ENCODE data around the gene MKRN2.

MKRN2 gene

DNA sequence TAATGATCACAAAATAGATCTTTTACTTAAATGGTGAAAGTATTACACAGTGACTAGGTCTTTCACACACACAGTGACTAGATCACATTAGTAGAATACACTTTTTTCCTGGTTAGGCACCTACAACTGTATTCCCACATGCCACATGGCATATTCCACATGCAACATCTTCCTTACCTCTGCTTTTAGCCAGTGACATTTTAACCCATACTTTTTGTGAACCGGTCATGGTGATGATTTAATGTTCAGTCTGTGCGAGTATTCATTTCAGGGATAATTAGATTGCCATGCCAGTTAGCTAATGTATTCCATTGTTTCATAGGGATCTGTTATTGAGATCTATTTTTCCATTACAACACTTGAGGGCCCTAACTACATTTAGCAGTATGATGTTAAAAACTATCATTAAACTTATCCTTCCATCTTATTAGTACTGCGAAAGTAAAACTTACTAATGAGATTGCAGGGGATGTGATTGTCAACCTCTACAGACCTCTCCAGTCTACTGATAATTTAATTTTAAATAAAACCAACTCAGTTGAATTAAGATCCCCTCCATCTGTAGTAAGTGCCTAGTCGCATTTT, 44.3 kb upstream of the MKRN2 start:
- H3K4me2 ChIP-seq (ENCODE audit: low read length), result no peak overlapping the region
- H2BK5ac ChIP-seq (ENCODE audit: low read depth, low read length, poor library complexity), result no peak overlapping the region
- H3K4ac ChIP-seq (ENCODE audit: low read depth, low read length), result no peak overlapping the region
- no peaks in the 10 kb centered on the region for H3K27me3 ChIP-seq (ENCODE audit: insufficient read depth, low read length)
- no peak overlapping the region for H4K12ac ChIP-seq (ENCODE audit: low read depth, low read length)
- H2AK5ac ChIP-seq (ENCODE audit: low read length), result no peak overlapping the region
- H2BK120ac ChIP-seq (ENCODE audit: insufficient read depth, low read length, poor library complexity), result no peak overlapping the region
- H3K9me3 ChIP-seq (ENCODE audit: insufficient read depth, low read depth, low read length), result peaks cover 2% of the 10 kb centered on the region
- H4K91ac ChIP-seq (ENCODE audit: low read depth, low read length), result no peak overlapping the region
- no peak for DNase-seq
- H3K4me1 ChIP-seq (ENCODE audit: control insufficient read depth in 1 of 2, insufficient read depth in 2 of 2, low read length in 2 of 2), result peaks cover 7% of the 10 kb centered on the region in 2 experiments
- H3K27ac ChIP-seq (ENCODE audit: low read depth, low read length), result no peak overlapping the region
- WGBS (ENCODE audit: extremely low coverage, insufficient coverage, insufficient read length), result no CpG with 5 or more reads among the region's 4 CpGs
- no peak overlapping the region for H3K18ac ChIP-seq (ENCODE audit: low read length)
- no peak overlapping the region for H3K23ac ChIP-seq (ENCODE audit: low read length)
- no peak overlapping the region for H3K14ac ChIP-seq (ENCODE audit: low read length)
- no peak overlapping the region for H3K9ac ChIP-seq (ENCODE audit: low read length)
- H3K79me2 ChIP-seq (ENCODE audit: control insufficient read depth, insufficient read depth, low read length, poor library complexity), result no peaks in the 10 kb centered on the region
- peaks cover 1 to 4% of the 10 kb centered on the region in 2 experiments for H3K36me3 ChIP-seq (ENCODE audit: control insufficient read depth in 1 of 2, insufficient read depth in 2 of 2, low read length in 2 of 2)
- no peak overlapping the region for H2BK12ac ChIP-seq (ENCODE audit: low read length)
- H3K79me1 ChIP-seq (ENCODE audit: low read length), result peaks cover 2% of the 10 kb centered on the region
- H4K8ac ChIP-seq (ENCODE audit: low read depth, low read length), result no peak overlapping the region
- no peak overlapping the region for H3K4me3 ChIP-seq (ENCODE audit: low read depth, low read length)
- no peak overlapping the region for H2AFZ ChIP-seq (ENCODE audit: insufficient read depth, low read length, poor library complexity)

DNA sequence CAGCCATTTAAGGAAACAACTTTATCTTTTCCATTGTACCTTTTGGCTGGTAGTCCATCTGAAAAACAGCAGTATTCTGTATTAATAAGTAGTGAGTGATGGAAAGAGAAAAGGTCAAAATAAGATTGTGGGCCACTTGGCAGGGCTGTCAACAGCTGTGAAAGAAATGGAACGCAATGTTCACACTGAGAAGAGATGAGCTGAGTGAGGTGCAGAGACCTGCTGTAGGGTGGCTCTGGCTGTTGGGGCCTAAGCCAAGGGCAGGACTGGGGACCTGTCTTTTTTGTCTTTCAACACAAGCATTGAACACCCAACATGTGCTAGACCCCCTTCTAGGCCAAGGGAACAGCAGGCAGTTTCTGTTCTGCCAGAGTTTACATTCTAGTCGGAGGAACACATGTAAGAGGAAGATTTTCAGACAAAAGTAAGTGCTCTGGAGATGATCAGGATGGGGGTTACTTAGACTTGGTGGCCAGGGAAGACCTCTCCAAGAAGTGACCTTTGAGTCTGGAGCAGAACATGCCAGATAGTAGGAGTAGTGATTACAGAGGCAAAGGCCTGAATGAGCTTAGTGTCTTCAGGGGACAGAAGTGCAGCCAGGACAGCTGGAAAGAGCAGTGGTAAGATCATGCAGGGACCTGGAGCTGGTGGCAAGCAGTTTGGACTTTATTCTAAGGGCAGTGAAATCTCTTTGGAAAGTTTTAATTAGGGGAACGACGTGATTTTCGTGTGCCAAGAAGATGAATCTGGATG, 43.0 kb upstream of the MKRN2 start:
- no CpG with 5 or more reads among the region's 5 CpGs for WGBS (ENCODE audit: extremely low coverage, insufficient coverage, insufficient read length)
- no peak overlapping the region for H3K4me2 ChIP-seq (ENCODE audit: low read length)
- no peak overlapping the region for H3K4ac ChIP-seq (ENCODE audit: low read depth, low read length)
- H3K27ac ChIP-seq (ENCODE audit: low read depth, low read length), result no peak overlapping the region
- H4K91ac ChIP-seq (ENCODE audit: low read depth, low read length), result no peak overlapping the region
- no peak overlapping the region for H2BK5ac ChIP-seq (ENCODE audit: low read depth, low read length, poor library complexity)
- H3K4me3 ChIP-seq (ENCODE audit: low read depth, low read length), result no peak overlapping the region
- no peak overlapping the region for H2AFZ ChIP-seq (ENCODE audit: insufficient read depth, low read length, poor library complexity)
- no peak overlapping the region for H2AK5ac ChIP-seq (ENCODE audit: low read length)
- H3K79me1 ChIP-seq (ENCODE audit: low read length), result peaks cover 2% of the 10 kb centered on the region
- no peak overlapping the region for H2BK120ac ChIP-seq (ENCODE audit: insufficient read depth, low read length, poor library complexity)
- H4K8ac ChIP-seq (ENCODE audit: low read depth, low read length), result no peak overlapping the region
- DNase-seq, result no peak
- H3K27me3 ChIP-seq (ENCODE audit: insufficient read depth, low read length), result no peaks in the 10 kb centered on the region
- H3K79me2 ChIP-seq (ENCODE audit: control insufficient read depth, insufficient read depth, low read length, poor library complexity), result no peaks in the 10 kb centered on the region
- H3K9ac ChIP-seq (ENCODE audit: low read length), result no peak overlapping the region
- H4K12ac ChIP-seq (ENCODE audit: low read depth, low read length), result no peak overlapping the region
- peaks cover 1 to 4% of the 10 kb centered on the region in 2 experiments for H3K36me3 ChIP-seq (ENCODE audit: control insufficient read depth in 1 of 2, insufficient read depth in 2 of 2, low read length in 2 of 2)
- H3K18ac ChIP-seq (ENCODE audit: low read length), result no peak overlapping the region
- H3K23ac ChIP-seq (ENCODE audit: low read length), result no peak overlapping the region
- H3K14ac ChIP-seq (ENCODE audit: low read length), result no peak overlapping the region
- peaks cover 4% of the 10 kb centered on the region in 2 experiments for H3K4me1 ChIP-seq (ENCODE audit: control insufficient read depth in 1 of 2, insufficient read depth in 2 of 2, low read length in 2 of 2)
- H2BK12ac ChIP-seq (ENCODE audit: low read length), result no peak overlapping the region
- H3K9me3 ChIP-seq (ENCODE audit: insufficient read depth, low read depth, low read length), result peaks cover 2% of the 10 kb centered on the region

DNA sequence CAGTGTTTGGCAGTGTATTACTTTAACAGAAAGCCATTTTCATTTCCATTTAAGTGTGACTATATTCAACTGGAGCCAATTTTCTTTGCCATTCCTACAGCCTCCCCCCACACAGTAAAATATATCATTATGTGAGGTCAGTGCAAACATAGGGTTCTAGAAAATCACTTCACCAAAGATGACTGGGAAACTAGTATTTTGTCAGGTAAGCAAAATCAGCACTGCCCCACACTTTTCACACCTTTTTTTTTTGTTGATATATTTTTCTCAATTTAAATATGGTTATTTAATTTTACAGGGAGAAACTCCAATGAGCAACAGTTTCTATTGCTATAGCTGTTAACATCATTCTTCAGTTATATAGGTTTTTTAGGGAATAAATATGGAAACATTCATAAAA, 41.3 kb upstream of the MKRN2 start:
- Histone ChIP-seq H4K12ac (ENCODE audit: low read depth, low read length) (no peak overlapping the region), H3K4ac (ENCODE audit: low read depth, low read length) (no peak overlapping the region), H3K23ac (ENCODE audit: low read length) (no peak overlapping the region), H3K4me2 (ENCODE audit: low read length) (no peak overlapping the region), H2AFZ (ENCODE audit: insufficient read depth, low read length, poor library complexity) (no peak overlapping the region), H3K4me1 (ENCODE audit: control insufficient read depth in 1 of 2, insufficient read depth in 2 of 2, low read length in 2 of 2) (peaks cover 4% of the 10 kb centered on the region in 2 experiments), H2BK12ac (ENCODE audit: low read length) (no peak overlapping the region), H3K79me2 (ENCODE audit: control insufficient read depth, insufficient read depth, low read length, poor library complexity) (no peaks in the 10 kb centered on the region), H2AK5ac (ENCODE audit: low read length) (no peak overlapping the region), H2BK5ac (ENCODE audit: low read depth, low read length, poor library complexity) (no peak overlapping the region), H3K36me3 (ENCODE audit: control insufficient read depth in 1 of 2, insufficient read depth in 2 of 2, low read length in 2 of 2) (peaks cover 0 to 2% of the 10 kb centered on the region in 2 experiments), H3K27me3 (ENCODE audit: insufficient read depth, low read length) (no peaks in the 10 kb centered on the region), H4K8ac (ENCODE audit: low read depth, low read length) (no peak overlapping the region), H4K91ac (ENCODE audit: low read depth, low read length) (no peak overlapping the region), H2BK120ac (ENCODE audit: insufficient read depth, low read length, poor library complexity) (no peak overlapping the region), H3K9ac (ENCODE audit: low read length) (no peak overlapping the region), H3K27ac (ENCODE audit: low read depth, low read length) (no peak overlapping the region), H3K9me3 (ENCODE audit: insufficient read depth, low read depth, low read length) (no peaks in the 10 kb centered on the region), H3K14ac (ENCODE audit: low read length) (no peak overlapping the region), H3K4me3 (ENCODE audit: low read depth, low read length) (no peak overlapping the region), H3K18ac (ENCODE audit: low read length) (no peak overlapping the region), H3K79me1 (ENCODE audit: low read length) (peaks cover 2% of the 10 kb centered on the region)
- no peak for DNase-seq

DNA sequence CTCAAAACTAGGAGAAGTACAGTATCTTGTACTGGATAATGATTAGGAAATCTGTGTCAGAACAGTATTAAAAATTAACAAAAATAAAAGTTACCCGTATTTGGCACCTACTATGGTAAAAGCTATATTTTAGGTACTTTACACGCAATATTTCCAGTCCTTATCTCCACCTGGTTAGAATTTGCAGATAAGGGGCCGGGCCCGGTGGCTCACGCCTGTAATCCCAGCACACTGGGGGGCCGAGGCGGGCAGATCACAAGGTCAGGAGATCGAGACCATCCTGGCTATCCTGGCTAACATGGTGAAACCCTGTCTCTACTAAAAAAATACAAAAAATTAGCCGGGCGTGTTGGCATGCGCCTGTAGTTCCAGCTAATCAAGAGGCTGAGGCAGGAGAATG, 40.0 kb upstream of the MKRN2 start:
- Histone ChIP-seq H4K12ac (ENCODE audit: low read depth, low read length) (no peak overlapping the region), H2AK5ac (ENCODE audit: low read length) (no peak overlapping the region), H2AFZ (ENCODE audit: insufficient read depth, low read length, poor library complexity) (no peak overlapping the region), H3K4me1 (ENCODE audit: control insufficient read depth in 1 of 2, insufficient read depth in 2 of 2, low read length in 2 of 2) (peaks cover 4% of the 10 kb centered on the region in 2 experiments), H3K79me2 (ENCODE audit: control insufficient read depth, insufficient read depth, low read length, poor library complexity) (no peaks in the 10 kb centered on the region), H4K8ac (ENCODE audit: low read depth, low read length) (no peak overlapping the region), H3K18ac (ENCODE audit: low read length) (no peak overlapping the region), H3K23ac (ENCODE audit: low read length) (no peak overlapping the region), H2BK5ac (ENCODE audit: low read depth, low read length, poor library complexity) (no peak overlapping the region), H4K91ac (ENCODE audit: low read depth, low read length) (no peak overlapping the region), H3K27ac (ENCODE audit: low read depth, low read length) (no peak overlapping the region), H3K4ac (ENCODE audit: low read depth, low read length) (no peak overlapping the region), H2BK12ac (ENCODE audit: low read length) (no peak overlapping the region), H3K36me3 (ENCODE audit: control insufficient read depth in 1 of 2, insufficient read depth in 2 of 2, low read length in 2 of 2) (peaks cover 0 to 4% of the 10 kb centered on the region in 2 experiments), H3K9ac (ENCODE audit: low read length) (no peak overlapping the region), H3K4me2 (ENCODE audit: low read length) (no peak overlapping the region), H3K27me3 (ENCODE audit: insufficient read depth, low read length) (no peaks in the 10 kb centered on the region), H3K4me3 (ENCODE audit: low read depth, low read length) (no peak overlapping the region), H2BK120ac (ENCODE audit: insufficient read depth, low read length, poor library complexity) (no peak overlapping the region), H3K14ac (ENCODE audit: low read length) (no peak overlapping the region), H3K79me1 (ENCODE audit: low read length) (peaks cover 2% of the 10 kb centered on the region), H3K9me3 (ENCODE audit: insufficient read depth, low read depth, low read length) (no peaks in the 10 kb centered on the region)
- peak; percentile 68 to 72 for DNase-seq
- WGBS (ENCODE audit: extremely low coverage, insufficient coverage, insufficient read length), result no CpG with 5 or more reads among the region's 11 CpGs

Data from trophoblast cell (in vitro differentiated cells and primary cell).